ENCODE results near the gene NRG4.

DNA sequence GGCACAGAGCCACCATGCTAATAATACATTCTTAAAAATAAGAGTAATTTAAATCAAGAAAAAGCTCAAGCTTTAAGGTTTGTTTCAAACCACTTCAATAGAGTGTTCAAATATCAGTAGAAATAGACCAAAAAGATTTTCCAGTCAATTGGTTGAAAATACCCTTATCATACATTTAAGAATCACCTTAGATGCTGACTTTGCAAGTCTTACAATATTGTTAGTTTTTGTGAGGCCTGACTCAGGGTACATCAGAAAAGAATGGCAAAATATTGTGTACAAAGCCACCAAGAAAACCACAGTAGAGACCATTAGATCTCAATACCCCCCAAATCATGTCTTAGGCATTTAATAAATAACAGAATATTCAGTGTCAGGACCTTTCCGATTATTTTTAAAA lies 19.8 kb upstream of the NRG4 start:
- TF ChIP-seq, protein P1, sequence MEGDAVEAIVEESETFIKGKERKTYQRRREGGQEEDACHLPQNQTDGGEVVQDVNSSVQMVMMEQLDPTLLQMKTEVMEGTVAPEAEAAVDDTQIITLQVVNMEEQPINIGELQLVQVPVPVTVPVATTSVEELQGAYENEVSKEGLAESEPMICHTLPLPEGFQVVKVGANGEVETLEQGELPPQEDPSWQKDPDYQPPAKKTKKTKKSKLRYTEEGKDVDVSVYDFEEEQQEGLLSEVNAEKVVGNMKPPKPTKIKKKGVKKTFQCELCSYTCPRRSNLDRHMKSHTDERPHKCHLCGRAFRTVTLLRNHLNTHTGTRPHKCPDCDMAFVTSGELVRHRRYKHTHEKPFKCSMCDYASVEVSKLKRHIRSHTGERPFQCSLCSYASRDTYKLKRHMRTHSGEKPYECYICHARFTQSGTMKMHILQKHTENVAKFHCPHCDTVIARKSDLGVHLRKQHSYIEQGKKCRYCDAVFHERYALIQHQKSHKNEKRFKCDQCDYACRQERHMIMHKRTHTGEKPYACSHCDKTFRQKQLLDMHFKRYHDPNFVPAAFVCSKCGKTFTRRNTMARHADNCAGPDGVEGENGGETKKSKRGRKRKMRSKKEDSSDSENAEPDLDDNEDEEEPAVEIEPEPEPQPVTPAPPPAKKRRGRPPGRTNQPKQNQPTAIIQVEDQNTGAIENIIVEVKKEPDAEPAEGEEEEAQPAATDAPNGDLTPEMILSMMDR (IDR thresholded peaks at IDR 0.05), result no peak
- TF ChIP-seq EP300 (IDR thresholded peaks at IDR 0.05), result no peak
- TF ChIP-seq POLR2A (IDR thresholded peaks at IDR 0.05), result no peak

Measured in ovary (tissue), 3 donors.